HepG2 (cell line): ENCODE measurements around the gene NAT9.

Experiments
- ETV6 ChIP-seq: sonication (generic); formaldehyde crosslinking; conservative IDR thresholded peaks from 2 replicates; pipeline ENCODE4 v1.4.0; 2020; ENCODE audit warnings: missing genetic modification reagents
- GFI1 ChIP-seq: sonication (generic); formaldehyde crosslinking; IDR thresholded peaks from 2 replicates; pipeline ENCODE4 v1.5.0; 2020; ENCODE audit warnings: missing genetic modification reagents, mild to moderate bottlenecking, borderline replicate concordance
- HNRNPLL ChIP-seq: fragments of 200-400 bp; formaldehyde crosslinking; IDR thresholded peaks from 2 replicates; pipeline ENCODE4 v1.6.1; 2017; ENCODE audit warnings: mild to moderate bottlenecking, low read depth, low read length; ENCODE audit not compliant: poor library complexity, severe bottlenecking
- MIER2 ChIP-seq: IDR thresholded peaks from 2 replicates; pipeline ENCODE4 v1.6.1; 2016; ENCODE audit warnings: missing biosample characterization, missing genetic modification reagents

DNA sequence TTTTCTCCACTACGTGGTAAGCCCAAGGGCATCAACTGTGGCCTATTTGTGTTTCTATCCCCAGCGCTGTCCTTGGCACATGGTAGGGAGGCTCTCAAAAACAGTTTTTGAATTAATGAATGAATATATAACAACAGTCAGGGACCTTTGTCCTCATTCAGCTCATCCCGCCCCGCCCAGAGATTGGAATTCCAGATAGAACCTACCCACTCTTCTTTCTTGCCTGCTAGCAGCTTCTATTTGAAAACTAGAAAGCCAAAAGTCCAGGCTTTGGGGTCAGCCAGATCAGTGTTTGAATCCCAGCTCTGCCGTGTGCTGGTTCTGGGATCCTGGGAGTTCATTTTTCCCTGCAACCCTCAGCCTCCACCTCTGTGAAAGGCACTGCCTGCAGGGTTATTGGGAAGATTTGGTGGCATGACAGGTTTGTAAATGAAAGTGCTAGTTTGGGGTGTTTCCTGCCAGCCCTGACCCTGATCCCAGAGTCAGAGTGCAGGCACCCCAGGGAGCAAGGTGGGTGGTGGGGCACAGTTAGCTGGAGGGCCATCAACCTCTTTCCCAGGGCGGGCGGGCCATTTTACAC is 23.2 kb downstream of the NAT9 start:
- no peak for TF ChIP-seq HNRNPLL
- no peak for TF ChIP-seq MIER2 (CRISPR knock-in tag)
- no peak for TF ChIP-seq ETV6
- no peak for TF ChIP-seq GFI1 (CRISPR knock-in tag)
